T-cell (primary cell): ENCODE data around the gene RAD51AP1. TPM values are rescaled to one million over a fixed set of nuclear protein-coding genes. Genes with fewer than 3 reads are reported as not detected.

Source experiments
- ATAC-seq, 4 experiments: fragments of 200-7000 bp in 3 of 4; fragments of 150-1000 bp in 1 of 4; cut with Tn5 transposase; replicated peaks in 1 of 4; 1 replicate in 3 of 4; 2 replicates in 1 of 4; pipeline ENCODE4 v1.10.0; 2021; ENCODE audit warnings: moderate library complexity in 3 of 4, mild to moderate bottlenecking in 2 of 4, moderate number of reproducible peaks in 1 of 4
- CTCF ChIA-PET, 2 donors: fragments of 300-600 bp; sonication (Branson Sonifier 250); formaldehyde crosslinking; loops; one replicate each; lab custom pipeline; 2022; ENCODE audit warnings: antibody characterized with exemption in 2 of 2; lab: Charles Lee
- POLR2A ChIA-PET, 2 donors: fragments of 300-600 bp; sonication (Branson Sonifier 250); formaldehyde crosslinking; loops; one replicate each; lab custom pipeline; 2022; ENCODE audit warnings: antibody characterized with exemption in 2 of 2; lab: Charles Lee
- DNase-seq, 35 experiments: peaks; one replicate each; pipeline versions ENCODE4 v3.0.0 to v3.0.0-alpha.2; 2013 to 2023
- H3K27ac ChIP-seq: one replicate; pipeline ENCODE4 v1.5.1; 2013; ENCODE audit warnings: low read length
- H3K27me3 ChIP-seq, 2 experiments: replicated peaks in 1 of 2; 1 replicate in 1 of 2; 2 replicates in 1 of 2; pipeline versions ENCODE4 v1.6.1 to v1.7.0; 2013; ENCODE audit warnings: low read length in 1 of 2, mixed read lengths in 1 of 2; ENCODE audit not compliant: control insufficient read depth in 2 of 2, insufficient read depth in 2 of 2; ENCODE audit errors: extremely low read depth in 1 of 2
- H3K36me3 ChIP-seq, 2 donors: 1 replicate in 1 of 2; 2 replicates in 1 of 2; pipeline versions ENCODE4 v1.6.1 to v1.7.0; 2013; ENCODE audit warnings: low read length in 1 of 2; ENCODE audit not compliant: control insufficient read depth in 2 of 2, insufficient read depth in 1 of 2; ENCODE audit errors: extremely low read depth in 1 of 2
- H3K4me1 ChIP-seq, 2 experiments: 1 replicate in 1 of 2; 2 replicates in 1 of 2; pipeline versions ENCODE4 v1.6.1 to v1.7.0; 2013; ENCODE audit warnings: low read length in 2 of 2, mixed read lengths in 1 of 2; ENCODE audit not compliant: insufficient read depth in 2 of 2, control insufficient read depth in 1 of 2; ENCODE audit errors: extremely low read depth in 1 of 2
- H3K4me3 ChIP-seq, 2 donors: 1 replicate in 1 of 2; 2 replicates in 1 of 2; pipeline versions ENCODE4 v1.5.1 to v1.7.0; 2013; ENCODE audit warnings: mild to moderate bottlenecking in 2 of 2, low read length in 1 of 2, moderate library complexity in 1 of 2; ENCODE audit not compliant: control insufficient read depth in 1 of 2; ENCODE audit errors: extremely low read depth in 1 of 2
- H3K9me3 ChIP-seq: 2 replicates; pipeline ENCODE4 v1.7.0; 2013
- H3K27ac Mint-ChIP-seq, 2 donors: one replicate each; pipeline ENCODE4 v1.8.0; 2020 to 2021; ENCODE audit warnings: mild to moderate bottlenecking in 2 of 2, mixed read lengths in 2 of 2
- H3K27me3 Mint-ChIP-seq, 2 donors: one replicate each; pipeline ENCODE4 v1.8.0; 2021 to 2022; ENCODE audit warnings: mixed read lengths in 2 of 2
- H3K36me3 Mint-ChIP-seq: one replicate; pipeline ENCODE4 v1.8.0; 2021; ENCODE audit warnings: mixed read lengths
- H3K4me1 Mint-ChIP-seq, 3 donors: one replicate each; pipeline ENCODE4 v1.8.0; 2020 to 2022; ENCODE audit warnings: mixed read lengths in 3 of 3, mild to moderate bottlenecking in 1 of 3
- H3K4me3 Mint-ChIP-seq, 3 donors: one replicate each; pipeline ENCODE4 v1.8.0; 2020 to 2022; ENCODE audit warnings: mild to moderate bottlenecking in 3 of 3, mixed read lengths in 3 of 3, moderate library complexity in 3 of 3
- H3K9me3 Mint-ChIP-seq, 3 donors: one replicate each; pipeline ENCODE4 v1.8.0; 2020 to 2022; ENCODE audit warnings: mixed read lengths in 3 of 3
- WGBS: methylation state at CpG from one replicate; pipeline ENCODE4 v1.1.5; 2013; ENCODE audit warnings: missing lambda C conversion rate; ENCODE audit not compliant: insufficient coverage; 5-methylcytosine and 5-hydroxymethylcytosine counted together
- total RNA-seq, 35 experiments: library from RNA in 6 of 35; stranded (reverse) in 6 of 35; fragments of 120-200 nt in 1 of 35; gene quantifications; one replicate each; pipeline versions ENCODE4 v1.2.1 to v1.2.4 and lab custom pipeline; 2013 to 2026

Gene RAD51AP1, protein sequence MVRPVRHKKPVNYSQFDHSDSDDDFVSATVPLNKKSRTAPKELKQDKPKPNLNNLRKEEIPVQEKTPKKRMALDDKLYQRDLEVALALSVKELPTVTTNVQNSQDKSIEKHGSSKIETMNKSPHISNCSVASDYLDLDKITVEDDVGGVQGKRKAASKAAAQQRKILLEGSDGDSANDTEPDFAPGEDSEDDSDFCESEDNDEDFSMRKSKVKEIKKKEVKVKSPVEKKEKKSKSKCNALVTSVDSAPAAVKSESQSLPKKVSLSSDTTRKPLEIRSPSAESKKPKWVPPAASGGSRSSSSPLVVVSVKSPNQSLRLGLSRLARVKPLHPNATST
- total RNA-seq (1 to 10 TPM in 2 of 5 donors, under 1 TPM in 3; 0.60 to 1.7 (median 0.89) TPM), total RNA-seq (lab: John Stamatoyannopoulos, UW) (0.21 to 31.2 (median 1.1) reads per million in 29 experiments)
- 1.2 TPM for total RNA-seq (2013)

DNA sequence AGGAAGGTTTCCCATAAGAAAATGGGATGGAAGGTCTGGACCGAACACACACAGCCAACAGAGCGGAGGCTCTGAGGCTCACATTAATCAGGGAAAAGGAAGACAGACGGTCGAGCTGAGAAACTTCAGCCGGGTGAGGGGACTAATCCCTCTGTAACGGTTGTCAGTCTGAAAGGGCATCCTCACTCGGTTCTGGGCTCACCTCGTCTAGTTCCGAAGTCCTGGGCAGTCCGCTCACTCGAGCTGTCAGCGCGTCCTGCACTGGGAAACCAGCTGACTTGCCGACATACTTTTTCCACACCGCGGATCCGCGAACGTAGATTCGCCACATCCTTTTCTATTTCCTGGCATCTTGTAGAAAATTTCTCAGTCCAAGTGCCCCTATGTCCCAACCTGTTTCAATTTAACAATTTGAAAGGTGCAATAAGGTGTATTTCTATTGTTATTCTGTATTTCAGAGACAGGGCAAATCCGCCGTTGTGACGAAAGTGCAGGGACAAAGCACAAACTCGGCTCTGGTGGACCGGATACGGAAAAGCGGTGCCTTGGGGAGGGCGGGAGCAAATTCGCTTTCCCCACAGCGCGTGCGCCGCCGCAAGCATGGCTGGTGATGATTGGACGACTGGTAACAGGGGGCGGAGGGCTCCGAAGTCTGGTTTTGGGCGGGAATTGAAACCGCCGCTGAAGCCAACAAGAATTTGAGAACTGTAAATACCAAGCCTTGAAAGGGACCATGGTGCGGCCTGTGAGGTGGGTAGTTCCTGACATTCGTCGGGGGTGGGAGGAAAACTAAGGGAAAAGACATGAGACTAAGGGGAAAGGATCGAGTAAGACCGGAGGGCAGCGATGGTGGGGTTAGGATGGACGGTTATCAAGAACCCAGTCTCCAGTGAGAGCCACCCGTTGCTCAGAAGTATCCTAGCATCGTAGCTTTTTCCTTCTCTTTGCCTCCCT, at the start of gene RAD51AP1:
Gene RAD51AP1, plus strand, starts transcription at position 684 of the 954 bp plus-strand sequence. Its CDS starts 50 bp downstream, at position 734.
- Histone ChIP-seq H3K27me3 (no peaks in the 10 kb centered on the region), H3K4me3 (peak within 1 kb of the TSS; percentile 77 to 93), H3K27ac (peak within 1 kb of the TSS; percentile 95), H3K4me1 (peaks cover 8 to 12% of the 10 kb centered on the region in 2 experiments), H3K9me3 (no peaks in the 10 kb centered on the region), H3K36me3 (peaks cover 0 to 6% of the 10 kb centered on the region in 2 donors)
- no peaks in the 10 kb centered on the region for H3K9me3 Mint-ChIP-seq
- POLR2A ChIA-PET, result interaction anchor here in 1 of 2 donors (0.6 kb wide), 1 partner anchor 245 kb away, joined by 3 read pairs; no protein-coding TSS in a partner anchor
- H3K4me1 Mint-ChIP-seq, result peaks cover 27 to 35% (median 32%) of the 10 kb centered on the region in 3 donors
- H3K36me3 Mint-ChIP-seq, result no peaks in the 10 kb centered on the region
- ATAC-seq (peak; percentile 99 to 100 (median 99)), DNase-seq (peak; percentile 86 to 98 (median 93))
- peak within 1 kb of the TSS; percentile 93 to 97 (median 95) for H3K4me3 Mint-ChIP-seq
- peak within 1 kb of the TSS; percentile 98 to 99 for H3K27ac Mint-ChIP-seq
- under 1% methylated on average over 30 of the region's 49 CpGs for WGBS
- CTCF ChIA-PET, result interaction anchor here in 1 of 2 donors (0.6 to 1.0 kb wide), 2 partner anchors 8 to 14 kb away, joined by 3 to 5 read pairs; no protein-coding TSS in a partner anchor
- H3K27me3 Mint-ChIP-seq, result no peaks in the 10 kb centered on the region

GRCh38 chr12:4489556-4489955, 49.1 kb upstream of the RAD51AP1 start:
- ChIA-PET CTCF (no interaction called here), POLR2A (no interaction called here)
- Histone ChIP-seq H3K27me3 (no peaks in the 10 kb centered on the region), H3K9me3 (no peaks in the 10 kb centered on the region), H3K4me3 (no peak overlapping the region), H3K4me1 (no peaks in the 10 kb centered on the region), H3K27ac (no peak overlapping the region), H3K36me3 (peaks cover 0 to 18% of the 10 kb centered on the region in 2 donors)
- no CpG with 5 or more reads among the region's 2 CpGs for WGBS
- Mint-ChIP-seq H3K27ac (peak overlapping the region in 1 of 2 donors; percentile 44), H3K4me3 (no peak overlapping the region), H3K4me1 (peaks cover 0 to 4% (median 4%) of the 10 kb centered on the region in 3 donors), H3K9me3 (no peaks in the 10 kb centered on the region), H3K27me3 (no peaks in the 10 kb centered on the region), H3K36me3 (peaks cover 25% of the 10 kb centered on the region)
- DNase-seq, result no peak
- ATAC-seq, result no peak

DNA sequence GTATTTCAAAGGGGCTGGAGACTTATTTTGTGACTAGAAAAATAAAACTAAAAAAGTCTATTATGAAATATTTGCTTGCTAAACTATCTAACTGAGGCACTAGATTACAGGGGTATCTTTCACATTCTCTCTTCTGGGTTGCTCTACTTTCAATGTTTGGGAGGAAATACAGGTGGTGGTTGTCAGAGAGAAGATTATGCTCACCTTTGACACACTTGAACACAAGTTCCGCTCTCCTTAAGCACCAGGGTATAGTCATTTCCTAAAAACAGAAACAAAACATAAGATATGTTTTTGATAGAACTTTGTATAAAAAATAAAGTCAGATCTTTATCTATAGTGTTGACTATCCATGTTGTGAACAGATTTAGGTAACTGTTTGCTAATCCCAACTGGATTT, 47.7 kb upstream of the RAD51AP1 start:
- H3K36me3 Mint-ChIP-seq, result peaks cover 25% of the 10 kb centered on the region
- ChIA-PET CTCF (no interaction called here), POLR2A (no interaction called here)
- ATAC-seq (peak in 3 of 4 experiments; percentile 45 to 73 (median 61)), DNase-seq (no peak)
- Histone ChIP-seq H3K27me3 (no peaks in the 10 kb centered on the region), H3K27ac (no peak overlapping the region), H3K4me3 (no peak overlapping the region), H3K36me3 (peaks cover 0 to 21% of the 10 kb centered on the region in 2 donors), H3K4me1 (no peaks in the 10 kb centered on the region), H3K9me3 (no peaks in the 10 kb centered on the region)
- H3K27ac Mint-ChIP-seq, result peak overlapping the region in 1 of 2 donors; percentile 13
- H3K4me3 Mint-ChIP-seq, result no peak overlapping the region
- H3K27me3 Mint-ChIP-seq, result no peaks in the 10 kb centered on the region
- WGBS, result no CpG with 5 or more reads among the region's 1 CpG
- no peaks in the 10 kb centered on the region for H3K9me3 Mint-ChIP-seq
- peaks cover 0 to 4% (median 4%) of the 10 kb centered on the region in 3 donors for H3K4me1 Mint-ChIP-seq

DNA sequence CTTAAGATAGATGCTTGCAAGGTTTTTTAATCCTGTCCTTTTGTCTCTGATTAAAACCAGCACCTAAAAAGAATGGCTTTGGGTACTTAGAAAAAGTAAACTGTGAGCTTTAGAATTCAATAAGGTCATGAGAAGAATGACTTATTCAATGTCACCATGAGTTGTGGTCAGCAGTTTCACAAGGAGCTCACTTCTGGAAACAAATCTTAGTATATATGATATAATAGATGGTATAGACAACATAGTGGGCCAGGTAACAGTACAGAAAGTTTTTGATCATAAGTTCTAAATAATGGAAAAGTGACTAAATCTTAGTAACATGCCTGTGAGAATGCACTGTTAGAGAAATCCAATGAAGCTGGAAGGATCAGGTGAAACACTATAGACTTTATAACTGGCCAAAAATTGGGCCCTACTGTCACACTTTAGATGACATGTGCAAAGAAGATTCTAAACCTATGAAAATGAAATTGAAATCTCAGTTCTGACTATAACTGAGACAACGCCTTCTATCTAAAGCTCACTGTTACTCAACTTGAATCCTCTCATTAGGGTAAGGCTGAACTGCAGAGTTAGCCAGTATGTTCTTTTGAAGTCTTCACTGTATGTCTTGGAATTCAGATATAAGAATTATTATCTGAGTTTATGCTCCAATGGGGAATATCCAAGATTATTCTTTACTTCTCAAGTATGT, 42.4 kb upstream of the RAD51AP1 start:
- POLR2A ChIA-PET, result no interaction called here

DNA sequence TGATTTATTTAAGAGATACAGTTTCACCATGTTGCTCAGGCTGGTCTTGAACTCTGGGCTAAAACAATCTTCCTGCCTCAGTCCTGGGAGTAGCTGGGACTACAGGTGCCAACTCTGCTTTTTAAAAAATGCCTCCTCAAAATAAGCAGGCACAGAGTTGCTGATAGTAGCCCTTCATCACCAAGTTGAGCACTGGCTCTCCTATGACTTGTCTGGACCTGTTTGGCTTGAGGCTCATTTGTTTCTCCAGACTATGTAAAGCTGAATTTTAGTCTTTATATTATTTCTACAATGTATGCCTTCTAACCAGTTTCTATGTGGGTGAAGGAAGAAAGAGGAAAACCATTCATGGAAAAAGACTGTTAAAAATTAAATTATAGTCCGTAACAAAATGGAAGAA, 39.5 kb upstream of the RAD51AP1 start:
- Mint-ChIP-seq H3K4me1 (no peaks in the 10 kb centered on the region), H3K36me3 (peaks cover 57% of the 10 kb centered on the region), H3K27ac (no peak overlapping the region), H3K4me3 (no peak overlapping the region), H3K9me3 (no peaks in the 10 kb centered on the region), H3K27me3 (no peaks in the 10 kb centered on the region)
- CTCF ChIA-PET, result interaction anchor here in 1 of 2 donors (1.4 kb wide), 1 partner anchor 13 kb away, joined by 4 read pairs; no protein-coding TSS in a partner anchor
- Histone ChIP-seq H3K4me1 (no peaks in the 10 kb centered on the region), H3K9me3 (no peaks in the 10 kb centered on the region), H3K36me3 (peaks cover 2 to 57% of the 10 kb centered on the region in 2 donors), H3K27ac (no peak overlapping the region), H3K27me3 (no peaks in the 10 kb centered on the region), H3K4me3 (no peak overlapping the region)
- POLR2A ChIA-PET, result no interaction called here
- ATAC-seq (no peak), DNase-seq (no peak)
- WGBS, result no CpG with 5 or more reads among the region's 1 CpG

More for the DNA sequence above, 42.4 kb upstream of the RAD51AP1 start:
- Mint-ChIP-seq H3K9me3 (no peaks in the 10 kb centered on the region), H3K36me3 (peaks cover 45% of the 10 kb centered on the region), H3K4me1 (peaks cover 0 to 4% (median 2%) of the 10 kb centered on the region in 3 donors), H3K27ac (no peak overlapping the region), H3K4me3 (no peak overlapping the region), H3K27me3 (no peaks in the 10 kb centered on the region)
- Histone ChIP-seq H3K4me3 (no peak overlapping the region), H3K27me3 (no peaks in the 10 kb centered on the region), H3K4me1 (no peaks in the 10 kb centered on the region), H3K9me3 (no peaks in the 10 kb centered on the region), H3K36me3 (peaks cover 0 to 39% of the 10 kb centered on the region in 2 donors), H3K27ac (no peak overlapping the region)
- CTCF ChIA-PET, result interaction anchor here in 1 of 2 donors (0.8 kb wide), 1 partner anchor 36 kb away, joined by 3 read pairs; no protein-coding TSS in a partner anchor
- DNase-seq (no peak), ATAC-seq (no peak)
- WGBS, result no CpG with 5 or more reads among the region's 1 CpG
